ENCODE measurements around the gene SPAG17. TPM values are rescaled to one million over a fixed set of nuclear protein-coding genes. Genes with fewer than 3 reads are reported as not detected.

SPAG17 gene
- total and polyA plus RNA-seq, 5 donors from 2014 or later, result not detected

DNA sequence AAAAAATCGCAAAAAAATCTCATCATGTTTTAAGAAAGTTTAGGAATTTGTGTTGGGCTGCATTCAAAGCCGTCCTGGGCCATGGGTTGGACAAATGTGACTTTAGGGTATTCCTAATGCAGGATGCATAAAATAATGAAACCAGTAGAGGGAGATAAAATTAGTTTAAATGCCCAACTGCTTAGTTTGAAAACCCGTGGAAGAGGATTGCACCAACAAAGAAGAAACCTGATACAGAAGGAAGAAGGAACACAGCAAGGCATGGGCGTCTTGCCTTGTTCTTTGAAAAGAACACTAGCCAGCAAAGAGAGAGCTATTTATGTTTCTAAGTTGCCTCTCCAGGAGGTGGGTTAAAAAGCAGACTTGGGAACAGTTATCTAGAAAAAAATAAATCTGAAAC is 217.6 kb downstream of the SPAG17 start:
- Histone ChIP-seq H3K9me3 (ENCODE audit: control insufficient read depth in 2 of 2, low read length in 2 of 2) (no peaks in the 10 kb centered on the region), H3K4me3 (ENCODE audit: low read depth, low read length) (no peak overlapping the region), H3K36me3 (ENCODE audit: control insufficient read depth, insufficient read depth, low read length) (peaks cover 3% of the 10 kb centered on the region), H3K27ac (ENCODE audit: insufficient read depth, low read length, poor library complexity, severe bottlenecking) (no peak overlapping the region), H3K4me1 (ENCODE audit: control insufficient read depth, insufficient read depth, low read length, poor library complexity, severe bottlenecking) (no peaks in the 10 kb centered on the region), H3K27me3 (ENCODE audit: control insufficient read depth, insufficient read depth, low read length) (no peaks in the 10 kb centered on the region)
- Mint-ChIP-seq H3K4me1 (no peaks in the 10 kb centered on the region), H3K36me3 (no peaks in the 10 kb centered on the region), H3K27ac (no peak overlapping the region), H3K27me3 (no peaks in the 10 kb centered on the region), H3K4me3 (no peak overlapping the region), H3K9me3 (no peaks in the 10 kb centered on the region)
- ATAC-seq (ENCODE audit: low read depth in 2 of 2), result no peak
- no peak for DNase-seq

DNA sequence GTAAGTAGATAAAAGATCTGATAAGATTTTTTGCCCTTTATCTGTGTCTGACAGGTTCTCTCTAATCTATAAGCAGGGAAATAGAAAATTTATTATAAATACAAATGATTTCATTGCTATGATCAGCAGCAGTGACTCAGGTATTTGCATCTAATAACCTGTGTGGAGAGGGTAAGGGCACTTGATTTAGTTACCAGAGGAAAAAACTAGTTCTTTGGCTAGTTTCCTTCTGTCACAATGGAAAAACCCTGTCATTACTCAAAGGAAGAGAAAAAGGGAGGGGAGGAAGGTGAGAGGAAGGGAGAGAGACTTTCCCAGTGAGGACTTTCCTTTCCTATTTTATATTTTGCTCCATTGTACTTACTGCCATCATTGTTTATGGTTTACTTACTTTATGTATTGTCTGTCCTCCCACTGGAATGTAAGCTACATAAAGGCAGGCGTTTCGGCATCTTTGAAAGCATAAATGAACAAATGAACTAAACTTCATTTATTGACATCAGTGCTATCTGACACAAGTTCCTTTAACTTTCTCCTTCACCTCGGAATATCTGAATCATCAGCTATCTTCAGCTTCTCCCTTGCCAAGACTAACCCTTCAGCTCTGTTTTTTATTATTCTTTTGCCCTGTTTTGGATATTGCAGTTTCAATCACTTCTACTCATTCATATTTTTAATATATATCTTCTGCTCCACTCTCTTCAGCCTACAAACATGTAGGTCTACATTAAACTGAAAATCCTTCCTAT is 220.6 kb downstream of the SPAG17 start:
- no peak for DNase-seq
- Histone ChIP-seq H3K4me1 (ENCODE audit: control insufficient read depth, insufficient read depth, low read length, poor library complexity, severe bottlenecking) (no peaks in the 10 kb centered on the region), H3K36me3 (ENCODE audit: control insufficient read depth, insufficient read depth, low read length) (peaks cover 16% of the 10 kb centered on the region), H3K27me3 (ENCODE audit: control insufficient read depth, insufficient read depth, low read length) (no peaks in the 10 kb centered on the region), H3K27ac (ENCODE audit: insufficient read depth, low read length, poor library complexity, severe bottlenecking) (no peak overlapping the region), H3K9me3 (ENCODE audit: control insufficient read depth in 2 of 2, low read length in 2 of 2) (no peaks in the 10 kb centered on the region), H3K4me3 (ENCODE audit: low read depth, low read length) (no peak overlapping the region)
- H3K27me3 Mint-ChIP-seq, result no peaks in the 10 kb centered on the region
- no peak for ATAC-seq (ENCODE audit: low read depth in 2 of 2)
- H3K27ac Mint-ChIP-seq, result peak overlapping the region in 1 of 3 donors; percentile 37
- H3K4me3 Mint-ChIP-seq, result no peak overlapping the region
- peaks cover 8% of the 10 kb centered on the region for H3K36me3 Mint-ChIP-seq
- H3K9me3 Mint-ChIP-seq, result no peaks in the 10 kb centered on the region
- no peaks in the 10 kb centered on the region for H3K4me1 Mint-ChIP-seq

DNA sequence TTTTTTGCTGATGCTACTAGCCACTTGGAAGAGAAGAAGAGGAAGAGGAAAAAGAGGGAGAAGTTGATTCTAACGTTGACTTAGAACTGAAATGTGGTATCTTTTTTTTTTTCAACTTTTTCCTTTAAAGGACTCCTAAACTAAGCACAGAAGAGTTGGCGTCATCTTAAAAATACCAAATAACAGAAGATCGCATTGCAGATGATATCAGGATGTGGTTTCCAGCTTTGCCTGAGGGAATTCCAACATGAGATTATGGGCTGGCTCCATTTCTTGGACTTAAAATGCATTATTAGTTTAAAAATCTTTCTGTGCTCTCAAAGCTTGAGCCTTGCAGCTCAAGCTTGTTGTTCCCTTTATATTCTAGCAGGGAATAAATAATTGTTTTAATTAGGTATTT is 225.7 kb downstream of the SPAG17 start:
- Mint-ChIP-seq H3K4me3 (no peak overlapping the region), H3K9me3 (no peaks in the 10 kb centered on the region), H3K27me3 (no peaks in the 10 kb centered on the region), H3K4me1 (peaks cover 0 to 4% (median 0%) of the 10 kb centered on the region in 4 donors), H3K27ac (no peak overlapping the region), H3K36me3 (peaks cover 39% of the 10 kb centered on the region)
- Histone ChIP-seq H3K36me3 (ENCODE audit: control insufficient read depth, insufficient read depth, low read length) (peaks cover 62% of the 10 kb centered on the region), H3K27ac (ENCODE audit: insufficient read depth, low read length, poor library complexity, severe bottlenecking) (no peak overlapping the region), H3K4me1 (ENCODE audit: control insufficient read depth, insufficient read depth, low read length, poor library complexity, severe bottlenecking) (no peaks in the 10 kb centered on the region), H3K27me3 (ENCODE audit: control insufficient read depth, insufficient read depth, low read length) (no peaks in the 10 kb centered on the region), H3K4me3 (ENCODE audit: low read depth, low read length) (no peak overlapping the region), H3K9me3 (ENCODE audit: control insufficient read depth in 2 of 2, low read length in 2 of 2) (no peaks in the 10 kb centered on the region)
- no peak for DNase-seq
- no peak for ATAC-seq (ENCODE audit: low read depth in 2 of 2)

DNA sequence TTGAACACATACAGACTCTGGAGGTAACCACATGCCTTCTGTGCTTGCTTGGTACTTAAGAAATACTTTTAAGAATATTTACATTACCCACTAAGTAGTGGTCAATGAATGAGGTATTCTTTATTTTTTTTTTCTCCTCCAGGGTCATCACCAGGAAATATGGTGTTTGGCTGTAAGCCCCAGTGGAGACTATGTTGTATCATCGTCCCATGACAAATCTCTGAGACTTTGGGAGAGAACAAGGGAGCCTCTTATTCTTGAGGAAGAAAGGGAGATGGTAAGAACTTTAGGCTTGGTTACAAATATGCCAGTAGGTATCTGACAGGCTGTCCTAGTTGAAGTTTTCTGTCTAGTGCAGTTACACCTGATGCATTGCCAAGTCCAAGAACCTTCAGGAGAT is 232.6 kb downstream of the SPAG17 start:
- Mint-ChIP-seq H3K27ac (no peak overlapping the region), H3K4me1 (peaks cover 0 to 4% (median 0%) of the 10 kb centered on the region in 4 donors), H3K9me3 (no peaks in the 10 kb centered on the region), H3K4me3 (no peak overlapping the region), H3K36me3 (peaks cover 52% of the 10 kb centered on the region), H3K27me3 (no peaks in the 10 kb centered on the region)
- H3K4me3 ChIP-seq (ENCODE audit: low read depth, low read length), result no peak overlapping the region
- H3K27me3 ChIP-seq (ENCODE audit: control insufficient read depth, insufficient read depth, low read length), result no peaks in the 10 kb centered on the region
- H3K36me3 ChIP-seq (ENCODE audit: control insufficient read depth, insufficient read depth, low read length), result peaks cover 94% of the 10 kb centered on the region
- ATAC-seq (ENCODE audit: low read depth in 2 of 2) (no peak), DNase-seq (no peak)
- H3K9me3 ChIP-seq (ENCODE audit: control insufficient read depth in 2 of 2, low read length in 2 of 2), result no peaks in the 10 kb centered on the region
- H3K27ac ChIP-seq (ENCODE audit: insufficient read depth, low read length, poor library complexity, severe bottlenecking), result no peak overlapping the region
- H3K4me1 ChIP-seq (ENCODE audit: control insufficient read depth, insufficient read depth, low read length, poor library complexity, severe bottlenecking), result no peaks in the 10 kb centered on the region

DNA sequence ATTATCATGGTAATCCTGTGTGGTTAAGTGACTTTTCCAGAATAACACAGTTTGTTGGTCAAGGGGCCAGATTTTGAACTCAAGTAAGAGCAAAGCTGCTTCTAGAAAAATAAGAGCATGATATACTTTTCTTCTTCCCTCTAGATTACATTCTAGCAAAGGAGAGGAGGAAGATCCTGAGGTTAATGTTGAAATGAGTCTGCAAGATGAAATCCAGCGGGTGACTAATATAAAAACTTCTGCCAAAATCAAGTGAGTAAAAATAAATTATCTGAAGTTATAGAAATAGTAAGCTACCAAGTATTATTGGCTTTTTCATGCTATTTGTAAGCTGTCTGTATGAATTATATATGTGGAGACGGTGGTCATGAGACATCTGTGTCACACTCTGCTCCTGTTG is 242.7 kb downstream of the SPAG17 start:
- ATAC-seq (ENCODE audit: low read depth in 2 of 2), result no peak
- no peaks in the 10 kb centered on the region for H3K9me3 ChIP-seq (ENCODE audit: control insufficient read depth in 2 of 2, low read length in 2 of 2)
- H3K27ac ChIP-seq (ENCODE audit: insufficient read depth, low read length, poor library complexity, severe bottlenecking), result no peak overlapping the region
- Mint-ChIP-seq H3K9me3 (no peaks in the 10 kb centered on the region), H3K4me1 (peaks cover 0 to 7% (median 2%) of the 10 kb centered on the region in 4 donors), H3K27ac (no peak overlapping the region), H3K36me3 (peaks cover 67% of the 10 kb centered on the region), H3K4me3 (no peak overlapping the region), H3K27me3 (no peaks in the 10 kb centered on the region)
- no peaks in the 10 kb centered on the region for H3K4me1 ChIP-seq (ENCODE audit: control insufficient read depth, insufficient read depth, low read length, poor library complexity, severe bottlenecking)
- no peak overlapping the region for H3K4me3 ChIP-seq (ENCODE audit: low read depth, low read length)
- DNase-seq, result no peak
- H3K36me3 ChIP-seq (ENCODE audit: control insufficient read depth, insufficient read depth, low read length), result peaks cover 94% of the 10 kb centered on the region
- H3K27me3 ChIP-seq (ENCODE audit: control insufficient read depth, insufficient read depth, low read length), result no peaks in the 10 kb centered on the region

DNA sequence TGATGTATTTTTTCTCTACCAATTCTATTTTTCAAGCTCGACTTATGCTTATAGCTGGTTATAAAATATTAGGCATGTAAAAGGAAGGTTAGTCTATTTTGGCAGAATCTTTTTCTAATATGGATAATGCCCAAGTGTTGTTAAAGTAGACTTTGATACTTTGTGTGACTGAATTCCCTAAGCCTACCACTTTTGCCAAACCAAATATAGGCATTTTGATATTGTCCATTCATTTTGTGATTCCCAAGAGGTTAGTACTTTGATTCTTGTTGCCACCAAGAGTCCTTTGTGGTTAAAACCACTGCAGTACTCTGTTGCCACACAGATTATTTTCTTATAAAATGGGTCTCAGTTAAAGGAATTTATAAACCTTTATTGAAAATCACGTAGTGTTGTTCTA is 251.3 kb downstream of the SPAG17 start:
- DNase-seq (no peak), ATAC-seq (ENCODE audit: low read depth in 2 of 2) (no peak)
- peaks cover 25% of the 10 kb centered on the region for H3K4me1 ChIP-seq (ENCODE audit: control insufficient read depth, insufficient read depth, low read length, poor library complexity, severe bottlenecking)
- H3K4me3 Mint-ChIP-seq, result no peak overlapping the region
- H3K27ac ChIP-seq (ENCODE audit: insufficient read depth, low read length, poor library complexity, severe bottlenecking), result no peak overlapping the region
- H3K4me1 Mint-ChIP-seq, result peaks cover 17 to 54% (median 34%) of the 10 kb centered on the region in 4 donors
- H3K36me3 Mint-ChIP-seq, result peaks cover 34% of the 10 kb centered on the region
- H3K36me3 ChIP-seq (ENCODE audit: control insufficient read depth, insufficient read depth, low read length), result peaks cover 23% of the 10 kb centered on the region
- no peak overlapping the region for H3K4me3 ChIP-seq (ENCODE audit: low read depth, low read length)
- H3K27ac Mint-ChIP-seq, result no peak overlapping the region
- no peaks in the 10 kb centered on the region for H3K9me3 ChIP-seq (ENCODE audit: control insufficient read depth in 2 of 2, low read length in 2 of 2)
- H3K27me3 ChIP-seq (ENCODE audit: control insufficient read depth, insufficient read depth, low read length), result no peaks in the 10 kb centered on the region
- no peaks in the 10 kb centered on the region for H3K9me3 Mint-ChIP-seq
- H3K27me3 Mint-ChIP-seq, result no peaks in the 10 kb centered on the region

DNA sequence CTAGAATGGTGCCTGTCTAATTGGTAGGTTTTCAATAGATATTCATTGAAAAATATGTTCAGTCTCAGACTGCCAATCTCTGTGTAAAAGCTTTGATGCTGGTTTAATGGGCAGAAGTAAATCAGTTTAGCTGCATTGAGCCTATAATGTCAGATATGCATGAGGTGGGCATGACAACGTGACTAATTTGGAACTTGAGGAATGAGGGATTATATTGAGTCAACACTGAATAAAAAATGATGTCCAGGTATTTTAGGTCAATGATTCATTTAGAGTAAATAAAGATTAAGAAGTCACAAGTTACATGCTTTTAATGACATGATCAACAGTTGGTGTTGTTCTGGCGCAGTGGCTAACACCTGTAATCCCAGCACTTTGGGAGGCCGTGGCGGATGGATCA is 252.5 kb downstream of the SPAG17 start:
- H3K4me3 Mint-ChIP-seq, result peak overlapping the region in 1 of 4 donors; percentile 22
- peaks cover 22 to 63% (median 42%) of the 10 kb centered on the region in 4 donors for H3K4me1 Mint-ChIP-seq
- H3K27me3 Mint-ChIP-seq, result no peaks in the 10 kb centered on the region

DNA sequence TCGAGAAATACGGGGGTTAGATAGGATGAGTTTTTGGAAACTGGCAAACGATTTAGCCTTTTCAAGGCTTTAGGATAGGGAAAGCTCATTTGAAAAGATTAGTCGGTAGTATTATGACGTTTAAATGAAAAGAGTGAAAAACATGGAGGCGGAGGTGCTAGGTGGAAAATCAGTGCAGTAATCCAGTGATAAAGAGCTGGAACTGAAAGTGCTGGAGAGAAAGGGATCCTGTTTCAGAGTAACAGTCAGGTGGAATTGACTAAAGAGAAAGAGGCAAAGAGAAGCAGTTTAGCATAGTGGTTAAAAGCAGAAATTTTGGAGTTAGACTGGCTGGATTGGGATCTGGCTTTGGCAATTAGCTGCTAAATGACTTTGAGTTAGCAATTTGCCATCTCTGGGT is 254.5 kb downstream of the SPAG17 start:
- Mint-ChIP-seq H3K4me1 (peaks cover 27 to 83% (median 59%) of the 10 kb centered on the region in 4 donors), H3K36me3 (peaks cover 19% of the 10 kb centered on the region), H3K4me3 (peak overlapping the region; percentile 96 to 99 (median 99)), H3K27ac (peak overlapping the region; percentile 87 to 98 (median 96)), H3K27me3 (no peaks in the 10 kb centered on the region), H3K9me3 (no peaks in the 10 kb centered on the region)
- ATAC-seq (ENCODE audit: low read depth in 2 of 2) (no peak), DNase-seq (no peak)
- Histone ChIP-seq H3K27me3 (ENCODE audit: control insufficient read depth, insufficient read depth, low read length) (no peaks in the 10 kb centered on the region), H3K4me1 (ENCODE audit: control insufficient read depth, insufficient read depth, low read length, poor library complexity, severe bottlenecking) (peaks cover 35% of the 10 kb centered on the region), H3K27ac (ENCODE audit: insufficient read depth, low read length, poor library complexity, severe bottlenecking) (peak overlapping the region; percentile 94), H3K9me3 (ENCODE audit: control insufficient read depth in 2 of 2, low read length in 2 of 2) (no peaks in the 10 kb centered on the region), H3K36me3 (ENCODE audit: control insufficient read depth, insufficient read depth, low read length) (peaks cover 8% of the 10 kb centered on the region), H3K4me3 (ENCODE audit: low read depth, low read length) (peak overlapping the region; percentile 95)

More for the DNA sequence above, 252.5 kb downstream of the SPAG17 start:
- Histone ChIP-seq H3K9me3 (ENCODE audit: control insufficient read depth in 2 of 2, low read length in 2 of 2) (no peaks in the 10 kb centered on the region), H3K4me3 (ENCODE audit: low read depth, low read length) (no peak overlapping the region), H3K4me1 (ENCODE audit: control insufficient read depth, insufficient read depth, low read length, poor library complexity, severe bottlenecking) (peaks cover 35% of the 10 kb centered on the region), H3K36me3 (ENCODE audit: control insufficient read depth, insufficient read depth, low read length) (peaks cover 12% of the 10 kb centered on the region), H3K27me3 (ENCODE audit: control insufficient read depth, insufficient read depth, low read length) (no peaks in the 10 kb centered on the region), H3K27ac (ENCODE audit: insufficient read depth, low read length, poor library complexity, severe bottlenecking) (no peak overlapping the region)
- H3K36me3 Mint-ChIP-seq, result peaks cover 22% of the 10 kb centered on the region
- ATAC-seq (ENCODE audit: low read depth in 2 of 2) (no peak), DNase-seq (no peak)
- no peaks in the 10 kb centered on the region for H3K9me3 Mint-ChIP-seq
- H3K27ac Mint-ChIP-seq, result no peak overlapping the region

Data from CD4-positive, CD25-positive, alpha-beta regulatory T cell (primary cell).